Endothelial cell (in vitro differentiated cells): Measurements from ENCODE around the gene SDS. TPM values are rescaled to one million over a fixed set of nuclear protein-coding genes. Genes with fewer than 3 reads are reported as not detected.

Experiments
- DNase-seq: peaks from one replicate; pipeline ENCODE4 v3.0.0; 2021; ENCODE audit warnings: low spot score
- H3K27ac Mint-ChIP-seq: one replicate; pipeline ENCODE4 v1.8.0; 2021; ENCODE audit warnings: mixed read lengths, inconsistent platforms; ENCODE audit not compliant: unreplicated experiment
- H3K27me3 Mint-ChIP-seq: one replicate; pipeline ENCODE4 v1.8.0; 2021; ENCODE audit warnings: mild to moderate bottlenecking, moderate library complexity, mixed read lengths, inconsistent platforms; ENCODE audit not compliant: unreplicated experiment
- H3K36me3 Mint-ChIP-seq: one replicate; pipeline ENCODE4 v1.8.0; 2021; ENCODE audit warnings: mild to moderate bottlenecking, low read depth, mixed read lengths, inconsistent platforms; ENCODE audit not compliant: unreplicated experiment
- H3K4me1 Mint-ChIP-seq: one replicate; pipeline ENCODE4 v1.8.0; 2021; ENCODE audit warnings: mild to moderate bottlenecking, mixed read lengths, inconsistent platforms; ENCODE audit not compliant: unreplicated experiment
- H3K4me3 Mint-ChIP-seq: one replicate; pipeline ENCODE4 v1.8.0; 2021; ENCODE audit warnings: mild to moderate bottlenecking, mixed read lengths, inconsistent platforms; ENCODE audit not compliant: unreplicated experiment
- H3K9me3 Mint-ChIP-seq: one replicate; pipeline ENCODE4 v1.8.0; 2021; ENCODE audit warnings: mixed read lengths, inconsistent platforms; ENCODE audit not compliant: unreplicated experiment
- total RNA-seq: library from RNA; stranded (reverse); fragmentation: NEBNext Ultra II Directional; extraction: Animal tissue kit (Norgen Biotek cat#: 25700); gene quantifications from one replicate; pipeline ENCODE4 v1.2.1, GENCODE V29; 2021; ENCODE audit not compliant: unreplicated experiment
- TF ChIP-seq, protein P1 (sequence below): fragments of 200-600 bp; sonication (generic); IDR thresholded peaks from one replicate; pipeline ENCODE4 v1.5.0; 2021; ENCODE audit warnings: antibody characterized with exemption; ENCODE audit not compliant: unreplicated experiment

SDS gene
- total RNA-seq, 1 donor from 2014 or later: not detected

DNA sequence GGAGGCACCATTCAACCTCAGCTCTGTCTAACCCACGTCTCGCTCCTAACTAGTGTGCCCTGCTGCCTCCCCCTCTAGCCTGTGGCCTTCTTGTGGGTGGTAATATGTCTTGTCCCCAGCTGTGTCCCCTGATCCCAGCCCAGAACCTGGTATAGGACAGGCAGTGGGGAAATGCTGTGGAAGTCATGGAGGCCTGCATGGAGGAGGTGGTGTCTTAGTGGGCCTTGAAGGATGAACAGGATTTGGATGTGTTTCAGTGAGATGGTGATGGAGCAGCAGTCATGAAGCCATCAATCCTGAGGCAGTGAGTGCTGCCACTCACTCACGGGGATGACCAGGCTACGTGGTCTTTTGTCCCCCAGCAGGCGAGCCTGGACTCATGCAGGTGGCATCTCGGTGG is 31.9 kb downstream of the SDS start:
- Mint-ChIP-seq H3K4me3 (no peak overlapping the region), H3K9me3 (no peaks in the 10 kb centered on the region), H3K27ac (no peak overlapping the region), H3K27me3 (peaks cover 7% of the 10 kb centered on the region), H3K36me3 (peaks cover 9% of the 10 kb centered on the region), H3K4me1 (no peaks in the 10 kb centered on the region)
- TF ChIP-seq, protein P1, sequence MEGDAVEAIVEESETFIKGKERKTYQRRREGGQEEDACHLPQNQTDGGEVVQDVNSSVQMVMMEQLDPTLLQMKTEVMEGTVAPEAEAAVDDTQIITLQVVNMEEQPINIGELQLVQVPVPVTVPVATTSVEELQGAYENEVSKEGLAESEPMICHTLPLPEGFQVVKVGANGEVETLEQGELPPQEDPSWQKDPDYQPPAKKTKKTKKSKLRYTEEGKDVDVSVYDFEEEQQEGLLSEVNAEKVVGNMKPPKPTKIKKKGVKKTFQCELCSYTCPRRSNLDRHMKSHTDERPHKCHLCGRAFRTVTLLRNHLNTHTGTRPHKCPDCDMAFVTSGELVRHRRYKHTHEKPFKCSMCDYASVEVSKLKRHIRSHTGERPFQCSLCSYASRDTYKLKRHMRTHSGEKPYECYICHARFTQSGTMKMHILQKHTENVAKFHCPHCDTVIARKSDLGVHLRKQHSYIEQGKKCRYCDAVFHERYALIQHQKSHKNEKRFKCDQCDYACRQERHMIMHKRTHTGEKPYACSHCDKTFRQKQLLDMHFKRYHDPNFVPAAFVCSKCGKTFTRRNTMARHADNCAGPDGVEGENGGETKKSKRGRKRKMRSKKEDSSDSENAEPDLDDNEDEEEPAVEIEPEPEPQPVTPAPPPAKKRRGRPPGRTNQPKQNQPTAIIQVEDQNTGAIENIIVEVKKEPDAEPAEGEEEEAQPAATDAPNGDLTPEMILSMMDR: no peak
- no peak for DNase-seq

DNA sequence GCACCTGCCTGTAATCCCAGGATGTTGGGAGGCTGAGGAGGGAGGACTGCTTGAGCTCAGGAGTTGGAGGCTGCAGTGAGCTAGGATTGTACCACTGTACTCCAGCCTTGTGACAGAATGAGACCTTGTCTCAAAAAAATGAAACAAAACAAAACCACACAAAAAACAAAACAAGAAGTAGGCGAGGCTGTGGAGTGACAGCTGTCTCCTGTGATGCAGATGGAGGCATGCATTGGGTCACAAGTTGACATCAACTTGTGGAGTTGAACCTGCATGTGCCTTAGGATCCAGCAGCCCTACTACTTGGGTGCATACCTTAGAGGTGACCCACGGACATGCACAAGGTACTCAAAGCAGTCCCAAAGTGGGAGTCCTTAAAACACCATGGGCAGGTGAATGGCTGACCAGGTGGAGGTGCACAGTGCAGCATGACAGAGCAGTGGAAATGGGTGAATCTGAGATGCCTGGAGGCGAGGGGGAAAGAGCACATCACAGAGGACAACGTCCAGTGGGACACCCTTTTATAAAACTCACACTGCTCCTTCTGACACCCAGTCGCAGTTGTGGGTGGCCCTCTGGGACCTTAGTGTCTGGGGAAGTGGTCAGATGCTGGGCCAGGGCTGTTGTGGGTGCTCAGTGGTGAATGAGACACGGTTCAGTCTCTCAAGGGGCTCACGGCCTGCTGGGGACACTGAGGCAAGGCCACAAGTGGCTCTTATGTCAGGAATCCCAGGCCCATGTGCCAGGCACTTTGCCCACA is 32.6 kb downstream of the SDS start:
- Mint-ChIP-seq H3K4me1 (no peaks in the 10 kb centered on the region), H3K9me3 (no peaks in the 10 kb centered on the region), H3K36me3 (peaks cover 9% of the 10 kb centered on the region), H3K27me3 (peaks cover 7% of the 10 kb centered on the region), H3K4me3 (no peak overlapping the region), H3K27ac (no peak overlapping the region)
- TF ChIP-seq, protein P1: no peak
- no peak for DNase-seq

DNA sequence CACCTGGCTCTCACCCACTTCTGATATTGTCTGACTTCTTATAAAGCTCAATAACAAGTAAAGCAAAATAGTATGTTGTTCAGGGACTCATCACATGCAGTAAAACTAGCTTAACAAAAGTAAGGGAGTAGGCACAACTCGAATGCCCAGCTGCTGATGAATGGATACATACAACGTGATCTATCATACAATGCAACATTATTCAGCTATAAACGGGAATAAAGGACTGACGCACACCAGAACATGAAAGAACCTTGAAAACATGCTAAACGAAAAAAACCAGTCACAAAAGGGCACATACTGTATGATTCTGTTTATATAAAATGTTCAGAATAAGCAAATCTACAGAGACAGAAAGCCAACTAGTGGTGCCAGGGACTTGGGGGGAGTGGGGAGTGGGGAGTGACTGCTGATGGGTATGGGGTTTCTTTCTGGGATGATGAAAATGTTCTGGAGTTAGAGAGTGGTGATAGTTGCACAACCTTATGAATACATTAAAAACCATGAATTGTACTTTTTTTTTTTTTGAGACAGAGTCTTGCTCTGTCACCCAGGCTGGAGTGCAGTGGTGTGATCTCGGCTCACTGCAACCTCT is 34.2 kb downstream of the SDS start:
- no peaks in the 10 kb centered on the region for H3K9me3 Mint-ChIP-seq
- no peak overlapping the region for H3K27ac Mint-ChIP-seq
- H3K36me3 Mint-ChIP-seq: peaks cover 6% of the 10 kb centered on the region
- TF ChIP-seq, protein P1: no peak
- no peak overlapping the region for H3K4me3 Mint-ChIP-seq
- no peaks in the 10 kb centered on the region for H3K4me1 Mint-ChIP-seq
- DNase-seq: no peak
- H3K27me3 Mint-ChIP-seq: peaks cover 7% of the 10 kb centered on the region

DNA sequence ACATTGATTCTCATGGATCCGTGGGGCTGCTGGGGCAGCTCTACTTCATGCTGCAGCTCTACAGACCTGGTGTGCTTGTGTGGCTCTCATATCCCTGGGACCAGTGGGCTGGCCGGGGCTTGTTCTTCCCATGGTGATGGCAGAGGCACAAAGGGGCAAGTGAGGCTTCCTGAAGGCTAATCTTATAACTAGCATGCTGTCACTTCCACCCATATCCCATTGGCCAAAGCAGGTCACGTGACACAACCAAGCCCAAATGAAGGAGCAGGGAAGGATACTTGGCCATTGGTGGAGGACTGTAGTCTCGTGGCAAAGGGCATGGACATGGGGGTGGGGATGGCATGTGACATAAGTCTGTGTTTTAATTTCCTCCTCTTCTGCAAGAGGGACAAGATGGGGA is 35.4 kb downstream of the SDS start:
- TF ChIP-seq, protein P1: no peak
- no peak overlapping the region for H3K27ac Mint-ChIP-seq
- no peak overlapping the region for H3K4me3 Mint-ChIP-seq
- no peaks in the 10 kb centered on the region for H3K4me1 Mint-ChIP-seq
- no peak for DNase-seq
- H3K9me3 Mint-ChIP-seq: no peaks in the 10 kb centered on the region
- no peaks in the 10 kb centered on the region for H3K36me3 Mint-ChIP-seq
- H3K27me3 Mint-ChIP-seq: peaks cover 6% of the 10 kb centered on the region

DNA sequence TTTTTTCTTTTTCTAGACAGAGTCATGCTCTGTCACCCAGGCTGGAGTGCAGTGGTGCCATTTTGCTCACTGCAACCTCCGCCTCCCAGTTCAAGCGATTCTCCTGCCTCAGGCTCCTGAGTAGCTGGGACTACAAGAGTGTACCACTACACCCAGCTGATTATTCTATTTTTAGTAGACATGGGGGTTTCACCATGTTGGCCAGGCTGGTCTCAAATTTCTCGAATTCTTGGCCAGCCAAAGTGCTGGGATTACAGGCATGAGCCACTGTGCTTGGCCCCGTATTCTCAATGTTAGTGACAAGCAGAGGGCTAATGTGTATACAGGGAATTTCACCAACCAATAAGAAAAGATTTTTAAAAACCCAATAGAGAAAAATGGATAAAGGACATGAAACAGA is 36.9 kb downstream of the SDS start:
- Mint-ChIP-seq H3K27me3 (peaks cover 6% of the 10 kb centered on the region), H3K36me3 (no peaks in the 10 kb centered on the region), H3K27ac (no peak overlapping the region), H3K9me3 (no peaks in the 10 kb centered on the region), H3K4me3 (no peak overlapping the region), H3K4me1 (no peaks in the 10 kb centered on the region)
- no peak for DNase-seq
- TF ChIP-seq, protein P1: no peak
